ENCODE data around the gene RFX2. TPM values are rescaled to one million over a fixed set of nuclear protein-coding genes. Genes with fewer than 3 reads are reported as not detected.
A peak's percentile ranks its signal among the peaks of the same experiment; 100 is the strongest.

Gene RFX2
- total and polyA plus RNA-seq, 9 of the 15 experiments (the other 6 are each of a cell fraction or from before 2014, with no cell fraction given) = 3.6 to 18.7 (median 8.7) TPM

DNA sequence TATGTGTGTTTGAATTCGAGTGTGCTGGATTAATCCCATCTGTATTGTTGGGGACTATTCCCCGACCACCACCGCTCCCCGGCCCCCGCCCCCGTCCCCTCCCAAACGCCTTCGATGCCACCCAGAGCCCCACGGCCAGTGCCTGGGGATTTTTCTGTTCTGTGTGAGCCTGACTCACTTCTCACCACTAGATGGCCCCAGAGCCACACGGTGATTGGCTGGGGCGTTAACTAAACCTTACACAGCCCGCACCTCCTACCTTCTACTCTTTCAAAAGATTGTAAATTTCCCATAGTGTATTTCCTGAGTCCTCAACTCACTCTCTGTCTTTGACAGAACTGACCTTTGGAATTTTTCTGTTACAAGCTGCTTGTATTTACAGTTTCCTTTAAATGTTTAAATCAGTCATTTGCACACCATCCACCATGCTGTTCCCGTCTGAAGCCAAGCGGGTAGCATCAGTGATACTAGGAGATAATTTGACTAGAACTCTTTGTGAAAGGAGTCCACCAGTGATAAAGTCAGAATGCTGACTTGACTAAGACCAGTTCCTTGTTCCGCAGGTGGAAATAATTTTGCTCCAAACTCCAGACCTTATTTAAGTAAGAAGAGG is 61.4 kb downstream of the RFX2 start (continued):
- TF ChIP-seq, protein P1, sequence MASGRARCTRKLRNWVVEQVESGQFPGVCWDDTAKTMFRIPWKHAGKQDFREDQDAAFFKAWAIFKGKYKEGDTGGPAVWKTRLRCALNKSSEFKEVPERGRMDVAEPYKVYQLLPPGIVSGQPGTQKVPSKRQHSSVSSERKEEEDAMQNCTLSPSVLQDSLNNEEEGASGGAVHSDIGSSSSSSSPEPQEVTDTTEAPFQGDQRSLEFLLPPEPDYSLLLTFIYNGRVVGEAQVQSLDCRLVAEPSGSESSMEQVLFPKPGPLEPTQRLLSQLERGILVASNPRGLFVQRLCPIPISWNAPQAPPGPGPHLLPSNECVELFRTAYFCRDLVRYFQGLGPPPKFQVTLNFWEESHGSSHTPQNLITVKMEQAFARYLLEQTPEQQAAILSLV (tag; IDR thresholded peaks at IDR 0.05) = no peak
- TF ChIP-seq HNRNPLL (IDR thresholded peaks at IDR 0.05; ENCODE audit: low read depth, low read length, poor library complexity, severe bottlenecking) (no peak), NFIC (IDR thresholded peaks at IDR 0.05) (no peak), MCM7 (IDR thresholded peaks at IDR 0.05) (no peak), TAF9B (IDR thresholded peaks at IDR 0.05; ENCODE audit: partially characterized antibody) (no peak), CXXC5 (CRISPR knock-in tag; IDR thresholded peaks at IDR 0.05) (no peak), BRF1 (IDR thresholded peaks at IDR 0.05; ENCODE audit: borderline replicate concordance, extremely low read depth, insufficient read length) (no peak), CC2D1A (IDR thresholded peaks at IDR 0.05) (peak; percentile 62; the same call in 1 of the 2 replicates), POLR2H (tag; IDR thresholded peaks at IDR 0.05; ENCODE audit: low read depth) (no peak), SRSF9 (IDR thresholded peaks at IDR 0.05; ENCODE audit: borderline replicate concordance, low read depth, low read length) (no peak), SP1 (CRISPR knock-in tag; IDR thresholded peaks at IDR 0.05) (peak; percentile 31; the same call in 1 of the 2 replicates), ZNF133 (CRISPR knock-in tag; IDR thresholded peaks at IDR 0.05) (no peak), SMC3 (conservative IDR thresholded peaks at IDR 0.05; ENCODE audit: insufficient read depth, low read depth, low read length) (peak; percentile 88), SOX6 (IDR thresholded peaks at IDR 0.05) (no peak), PCBP2 (IDR thresholded peaks at IDR 0.05; ENCODE audit: low read depth, low read length, poor library complexity, severe bottlenecking) (no peak), RCOR1 (IDR thresholded peaks at IDR 0.05; ENCODE audit: borderline replicate concordance in 1 of 2, low read depth in 2 of 2, low read length in 2 of 2) (peak in 1 of 2 experiments; percentile 53; a peak in 1 of 4 replicates), DNMT1 (IDR thresholded peaks at IDR 0.05) (no peak), SRSF7 (optimal IDR thresholded peaks at IDR 0.05; ENCODE audit: low read depth, low read length) (no peak), IRF2 (CRISPR knock-in tag; IDR thresholded peaks at IDR 0.05) (no peak)
- TF ChIP-seq, protein P2, sequence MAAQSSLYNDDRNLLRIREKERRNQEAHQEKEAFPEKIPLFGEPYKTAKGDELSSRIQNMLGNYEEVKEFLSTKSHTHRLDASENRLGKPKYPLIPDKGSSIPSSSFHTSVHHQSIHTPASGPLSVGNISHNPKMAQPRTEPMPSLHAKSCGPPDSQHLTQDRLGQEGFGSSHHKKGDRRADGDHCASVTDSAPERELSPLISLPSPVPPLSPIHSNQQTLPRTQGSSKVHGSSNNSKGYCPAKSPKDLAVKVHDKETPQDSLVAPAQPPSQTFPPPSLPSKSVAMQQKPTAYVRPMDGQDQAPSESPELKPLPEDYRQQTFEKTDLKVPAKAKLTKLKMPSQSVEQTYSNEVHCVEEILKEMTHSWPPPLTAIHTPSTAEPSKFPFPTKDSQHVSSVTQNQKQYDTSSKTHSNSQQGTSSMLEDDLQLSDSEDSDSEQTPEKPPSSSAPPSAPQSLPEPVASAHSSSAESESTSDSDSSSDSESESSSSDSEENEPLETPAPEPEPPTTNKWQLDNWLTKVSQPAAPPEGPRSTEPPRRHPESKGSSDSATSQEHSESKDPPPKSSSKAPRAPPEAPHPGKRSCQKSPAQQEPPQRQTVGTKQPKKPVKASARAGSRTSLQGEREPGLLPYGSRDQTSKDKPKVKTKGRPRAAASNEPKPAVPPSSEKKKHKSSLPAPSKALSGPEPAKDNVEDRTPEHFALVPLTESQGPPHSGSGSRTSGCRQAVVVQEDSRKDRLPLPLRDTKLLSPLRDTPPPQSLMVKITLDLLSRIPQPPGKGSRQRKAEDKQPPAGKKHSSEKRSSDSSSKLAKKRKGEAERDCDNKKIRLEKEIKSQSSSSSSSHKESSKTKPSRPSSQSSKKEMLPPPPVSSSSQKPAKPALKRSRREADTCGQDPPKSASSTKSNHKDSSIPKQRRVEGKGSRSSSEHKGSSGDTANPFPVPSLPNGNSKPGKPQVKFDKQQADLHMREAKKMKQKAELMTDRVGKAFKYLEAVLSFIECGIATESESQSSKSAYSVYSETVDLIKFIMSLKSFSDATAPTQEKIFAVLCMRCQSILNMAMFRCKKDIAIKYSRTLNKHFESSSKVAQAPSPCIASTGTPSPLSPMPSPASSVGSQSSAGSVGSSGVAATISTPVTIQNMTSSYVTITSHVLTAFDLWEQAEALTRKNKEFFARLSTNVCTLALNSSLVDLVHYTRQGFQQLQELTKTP (IDR thresholded peaks at IDR 0.05; ENCODE audit: low read depth in 1 of 2, partially characterized antibody in 2 of 2) = no peak
- TF ChIP-seq, protein P3, sequence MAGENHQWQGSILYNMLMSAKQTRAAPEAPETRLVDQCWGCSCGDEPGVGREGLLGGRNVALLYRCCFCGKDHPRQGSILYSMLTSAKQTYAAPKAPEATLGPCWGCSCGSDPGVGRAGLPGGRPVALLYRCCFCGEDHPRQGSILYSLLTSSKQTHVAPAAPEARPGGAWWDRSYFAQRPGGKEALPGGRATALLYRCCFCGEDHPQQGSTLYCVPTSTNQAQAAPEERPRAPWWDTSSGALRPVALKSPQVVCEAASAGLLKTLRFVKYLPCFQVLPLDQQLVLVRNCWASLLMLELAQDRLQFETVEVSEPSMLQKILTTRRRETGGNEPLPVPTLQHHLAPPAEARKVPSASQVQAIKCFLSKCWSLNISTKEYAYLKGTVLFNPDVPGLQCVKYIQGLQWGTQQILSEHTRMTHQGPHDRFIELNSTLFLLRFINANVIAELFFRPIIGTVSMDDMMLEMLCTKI (IDR thresholded peaks at IDR 0.05; ENCODE audit: partially characterized antibody) = no peak
- TF ChIP-seq, protein P4, sequence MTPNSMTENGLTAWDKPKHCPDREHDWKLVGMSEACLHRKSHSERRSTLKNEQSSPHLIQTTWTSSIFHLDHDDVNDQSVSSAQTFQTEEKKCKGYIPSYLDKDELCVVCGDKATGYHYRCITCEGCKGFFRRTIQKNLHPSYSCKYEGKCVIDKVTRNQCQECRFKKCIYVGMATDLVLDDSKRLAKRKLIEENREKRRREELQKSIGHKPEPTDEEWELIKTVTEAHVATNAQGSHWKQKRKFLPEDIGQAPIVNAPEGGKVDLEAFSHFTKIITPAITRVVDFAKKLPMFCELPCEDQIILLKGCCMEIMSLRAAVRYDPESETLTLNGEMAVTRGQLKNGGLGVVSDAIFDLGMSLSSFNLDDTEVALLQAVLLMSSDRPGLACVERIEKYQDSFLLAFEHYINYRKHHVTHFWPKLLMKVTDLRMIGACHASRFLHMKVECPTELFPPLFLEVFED (CRISPR knock-in tag; conservative IDR thresholded peaks at IDR 0.05) = no peak
